ENCODE measurements around the gene CEP104. TPM values are rescaled to one million over a fixed set of nuclear protein-coding genes. Genes with fewer than 3 reads are reported as not detected.

Gene CEP104
- total and polyA plus RNA-seq, 9 of the 15 experiments (the other 6 are each of a cell fraction or from before 2014, with no cell fraction given) = 11.2 to 63.4 (median 42.6) TPM

- TF ChIP-seq ZNF398 (CRISPR knock-in tag; IDR thresholded peaks at IDR 0.05) (no peak), EZH2 (IDR thresholded peaks at IDR 0.05; ENCODE audit: borderline replicate concordance, low read depth, low read length) (no peak), HOXB6 (CRISPR knock-in tag; IDR thresholded peaks at IDR 0.05; ENCODE audit: borderline replicate concordance) (no peak), ZNF121 (CRISPR knock-in tag; conservative IDR thresholded peaks at IDR 0.05) (no peak), BCOR (IDR thresholded peaks at IDR 0.05) (no peak), SAP30 (IDR thresholded peaks at IDR 0.05; ENCODE audit: borderline replicate concordance, insufficient read depth, low read depth, low read length, poor library complexity, severe bottlenecking) (peak; percentile 58), EGR1 (conservative IDR thresholded peaks at IDR 0.05) (no peak), RBM15 (IDR thresholded peaks at IDR 0.05; ENCODE audit: insufficient read depth, low read length) (no peak)
- TF ChIP-seq, protein P1, sequence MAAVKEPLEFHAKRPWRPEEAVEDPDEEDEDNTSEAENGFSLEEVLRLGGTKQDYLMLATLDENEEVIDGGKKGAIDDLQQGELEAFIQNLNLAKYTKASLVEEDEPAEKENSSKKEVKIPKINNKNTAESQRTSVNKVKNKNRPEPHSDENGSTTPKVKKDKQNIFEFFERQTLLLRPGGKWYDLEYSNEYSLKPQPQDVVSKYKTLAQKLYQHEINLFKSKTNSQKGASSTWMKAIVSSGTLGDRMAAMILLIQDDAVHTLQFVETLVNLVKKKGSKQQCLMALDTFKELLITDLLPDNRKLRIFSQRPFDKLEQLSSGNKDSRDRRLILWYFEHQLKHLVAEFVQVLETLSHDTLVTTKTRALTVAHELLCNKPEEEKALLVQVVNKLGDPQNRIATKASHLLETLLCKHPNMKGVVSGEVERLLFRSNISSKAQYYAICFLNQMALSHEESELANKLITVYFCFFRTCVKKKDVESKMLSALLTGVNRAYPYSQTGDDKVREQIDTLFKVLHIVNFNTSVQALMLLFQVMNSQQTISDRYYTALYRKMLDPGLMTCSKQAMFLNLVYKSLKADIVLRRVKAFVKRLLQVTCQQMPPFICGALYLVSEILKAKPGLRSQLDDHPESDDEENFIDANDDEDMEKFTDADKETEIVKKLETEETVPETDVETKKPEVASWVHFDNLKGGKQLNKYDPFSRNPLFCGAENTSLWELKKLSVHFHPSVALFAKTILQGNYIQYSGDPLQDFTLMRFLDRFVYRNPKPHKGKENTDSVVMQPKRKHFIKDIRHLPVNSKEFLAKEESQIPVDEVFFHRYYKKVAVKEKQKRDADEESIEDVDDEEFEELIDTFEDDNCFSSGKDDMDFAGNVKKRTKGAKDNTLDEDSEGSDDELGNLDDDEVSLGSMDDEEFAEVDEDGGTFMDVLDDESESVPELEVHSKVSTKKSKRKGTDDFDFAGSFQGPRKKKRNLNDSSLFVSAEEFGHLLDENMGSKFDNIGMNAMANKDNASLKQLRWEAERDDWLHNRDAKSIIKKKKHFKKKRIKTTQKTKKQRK (IDR thresholded peaks at IDR 0.05; ENCODE audit: borderline replicate concordance, low read depth, low read length) = no peak
- TF ChIP-seq, protein P2, sequence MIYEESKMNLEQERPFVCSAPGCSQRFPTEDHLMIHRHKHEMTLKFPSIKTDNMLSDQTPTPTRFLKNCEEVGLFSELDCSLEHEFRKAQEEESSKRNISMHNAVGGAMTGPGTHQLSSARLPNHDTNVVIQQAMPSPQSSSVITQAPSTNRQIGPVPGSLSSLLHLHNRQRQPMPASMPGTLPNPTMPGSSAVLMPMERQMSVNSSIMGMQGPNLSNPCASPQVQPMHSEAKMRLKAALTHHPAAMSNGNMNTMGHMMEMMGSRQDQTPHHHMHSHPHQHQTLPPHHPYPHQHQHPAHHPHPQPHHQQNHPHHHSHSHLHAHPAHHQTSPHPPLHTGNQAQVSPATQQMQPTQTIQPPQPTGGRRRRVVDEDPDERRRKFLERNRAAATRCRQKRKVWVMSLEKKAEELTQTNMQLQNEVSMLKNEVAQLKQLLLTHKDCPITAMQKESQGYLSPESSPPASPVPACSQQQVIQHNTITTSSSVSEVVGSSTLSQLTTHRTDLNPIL (CRISPR knock-in tag; IDR thresholded peaks at IDR 0.05) = no peak
- TF ChIP-seq, protein P3, sequence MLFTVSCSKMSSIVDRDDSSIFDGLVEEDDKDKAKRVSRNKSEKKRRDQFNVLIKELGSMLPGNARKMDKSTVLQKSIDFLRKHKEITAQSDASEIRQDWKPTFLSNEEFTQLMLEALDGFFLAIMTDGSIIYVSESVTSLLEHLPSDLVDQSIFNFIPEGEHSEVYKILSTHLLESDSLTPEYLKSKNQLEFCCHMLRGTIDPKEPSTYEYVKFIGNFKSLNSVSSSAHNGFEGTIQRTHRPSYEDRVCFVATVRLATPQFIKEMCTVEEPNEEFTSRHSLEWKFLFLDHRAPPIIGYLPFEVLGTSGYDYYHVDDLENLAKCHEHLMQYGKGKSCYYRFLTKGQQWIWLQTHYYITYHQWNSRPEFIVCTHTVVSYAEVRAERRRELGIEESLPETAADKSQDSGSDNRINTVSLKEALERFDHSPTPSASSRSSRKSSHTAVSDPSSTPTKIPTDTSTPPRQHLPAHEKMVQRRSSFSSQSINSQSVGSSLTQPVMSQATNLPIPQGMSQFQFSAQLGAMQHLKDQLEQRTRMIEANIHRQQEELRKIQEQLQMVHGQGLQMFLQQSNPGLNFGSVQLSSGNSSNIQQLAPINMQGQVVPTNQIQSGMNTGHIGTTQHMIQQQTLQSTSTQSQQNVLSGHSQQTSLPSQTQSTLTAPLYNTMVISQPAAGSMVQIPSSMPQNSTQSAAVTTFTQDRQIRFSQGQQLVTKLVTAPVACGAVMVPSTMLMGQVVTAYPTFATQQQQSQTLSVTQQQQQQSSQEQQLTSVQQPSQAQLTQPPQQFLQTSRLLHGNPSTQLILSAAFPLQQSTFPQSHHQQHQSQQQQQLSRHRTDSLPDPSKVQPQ (CRISPR knock-in tag; IDR thresholded peaks at IDR 0.05; ENCODE audit: borderline replicate concordance) = no peak
- TF ChIP-seq, protein P4, sequence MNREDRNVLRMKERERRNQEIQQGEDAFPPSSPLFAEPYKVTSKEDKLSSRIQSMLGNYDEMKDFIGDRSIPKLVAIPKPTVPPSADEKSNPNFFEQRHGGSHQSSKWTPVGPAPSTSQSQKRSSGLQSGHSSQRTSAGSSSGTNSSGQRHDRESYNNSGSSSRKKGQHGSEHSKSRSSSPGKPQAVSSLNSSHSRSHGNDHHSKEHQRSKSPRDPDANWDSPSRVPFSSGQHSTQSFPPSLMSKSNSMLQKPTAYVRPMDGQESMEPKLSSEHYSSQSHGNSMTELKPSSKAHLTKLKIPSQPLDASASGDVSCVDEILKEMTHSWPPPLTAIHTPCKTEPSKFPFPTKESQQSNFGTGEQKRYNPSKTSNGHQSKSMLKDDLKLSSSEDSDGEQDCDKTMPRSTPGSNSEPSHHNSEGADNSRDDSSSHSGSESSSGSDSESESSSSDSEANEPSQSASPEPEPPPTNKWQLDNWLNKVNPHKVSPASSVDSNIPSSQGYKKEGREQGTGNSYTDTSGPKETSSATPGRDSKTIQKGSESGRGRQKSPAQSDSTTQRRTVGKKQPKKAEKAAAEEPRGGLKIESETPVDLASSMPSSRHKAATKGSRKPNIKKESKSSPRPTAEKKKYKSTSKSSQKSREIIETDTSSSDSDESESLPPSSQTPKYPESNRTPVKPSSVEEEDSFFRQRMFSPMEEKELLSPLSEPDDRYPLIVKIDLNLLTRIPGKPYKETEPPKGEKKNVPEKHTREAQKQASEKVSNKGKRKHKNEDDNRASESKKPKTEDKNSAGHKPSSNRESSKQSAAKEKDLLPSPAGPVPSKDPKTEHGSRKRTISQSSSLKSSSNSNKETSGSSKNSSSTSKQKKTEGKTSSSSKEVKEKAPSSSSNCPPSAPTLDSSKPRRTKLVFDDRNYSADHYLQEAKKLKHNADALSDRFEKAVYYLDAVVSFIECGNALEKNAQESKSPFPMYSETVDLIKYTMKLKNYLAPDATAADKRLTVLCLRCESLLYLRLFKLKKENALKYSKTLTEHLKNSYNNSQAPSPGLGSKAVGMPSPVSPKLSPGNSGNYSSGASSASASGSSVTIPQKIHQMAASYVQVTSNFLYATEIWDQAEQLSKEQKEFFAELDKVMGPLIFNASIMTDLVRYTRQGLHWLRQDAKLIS (CRISPR knock-in tag; IDR thresholded peaks at IDR 0.05) = no peak
These were observed at the start of gene CEP104, which contains the start of gene DFFB (continued) for GRCh38 chr1:3856923-3857790.
